HL-60/S4 treated with phorbol 12-myristate 13-acetate at 8.2 ng/mL for 4 days and 3 days (cell line): ENCODE results near the gene RAPGEF2.
"Not testable (repeated sequence)": the region's sequence is repeated elsewhere in the genome, so short reads cannot be mapped to it uniquely, and the experiment has no call there.

Source experiments
- in situ Hi-C: fragments of 300-500 bp; cut with MboI; formaldehyde crosslinking; loops from 2 replicates; pipeline ENCODE4 v1.15.0; 2022; ENCODE audit warnings: low sequenced_read_pairs

RAPGEF2 gene

GRCh38 chr4:159158083-159158617, 55.3 kb downstream of the RAPGEF2 start:
- in situ Hi-C loops: no loop called here

GRCh38 chr4:159158985-159159384, 56.1 kb downstream of the RAPGEF2 start:
- in situ Hi-C loops: no loop called here

- in situ Hi-C loops: no loop called here
Observed at GRCh38 chr4:159159611-159160010, 56.7 kb downstream of the RAPGEF2 start.

- in situ Hi-C loops: no loop called here
Observed at GRCh38 chr4:159160242-159160641, 57.4 kb downstream of the RAPGEF2 start.

GRCh38 chr4:159161436-159161835, 58.6 kb downstream of the RAPGEF2 start:
- in situ Hi-C loops: not testable (repeated sequence)

GRCh38 chr4:159162576-159162975, 59.7 kb downstream of the RAPGEF2 start:
- in situ Hi-C loops: no loop called here

- in situ Hi-C loops: no loop called here
Observed at GRCh38 chr4:159163521-159163920, 60.6 kb downstream of the RAPGEF2 start.

- in situ Hi-C loops: loop anchor here (10.0 kb wide), 1 partner anchor 315 kb away; no protein-coding TSS in a partner anchor
Observed at GRCh38 chr4:159169404-159170302, 66.8 kb downstream of the RAPGEF2 start.

GRCh38 chr4:159171287-159171686, 68.4 kb downstream of the RAPGEF2 start:
- in situ Hi-C loops: loop anchor here (10.0 kb wide), 1 partner anchor 316 kb away; no protein-coding TSS in a partner anchor

GRCh38 chr4:159173886-159174285, 71.0 kb downstream of the RAPGEF2 start:
- in situ Hi-C loops: loop anchor here (10.0 kb wide), 1 partner anchor 319 kb away; no protein-coding TSS in a partner anchor

- in situ Hi-C loops: loop anchor here (10.0 to 25.0 kb wide), 2 partner anchors 320 to 462 kb away; partner anchors contain the start of gene PPID
Observed at GRCh38 chr4:159174645-159175084, 71.8 kb downstream of the RAPGEF2 start.

GRCh38 chr4:159175085-159175988, 72.5 kb downstream of the RAPGEF2 start:
- in situ Hi-C loops: loop anchor here (10.0 to 25.0 kb wide), 2 partner anchors 321 to 463 kb away; partner anchors contain the start of gene PPID

GRCh38 chr4:159175989-159176375, 73.1 kb downstream of the RAPGEF2 start:
- in situ Hi-C loops: loop anchor here (10.0 to 25.0 kb wide), 2 partner anchors 321 to 464 kb away; partner anchors contain the start of gene PPID

- in situ Hi-C loops: loop anchor here (10.0 to 25.0 kb wide), 2 partner anchors 323 to 465 kb away; partner anchors contain the start of gene PPID
Observed at GRCh38 chr4:159177265-159178150, 74.6 kb downstream of the RAPGEF2 start.

- in situ Hi-C loops: loop anchor here (10.0 to 25.0 kb wide), 2 partner anchors 323 to 466 kb away; partner anchors contain the start of gene PPID
Observed at GRCh38 chr4:159178151-159178546, 75.3 kb downstream of the RAPGEF2 start.

GRCh38 chr4:159178979-159179969, 76.4 kb downstream of the RAPGEF2 start:
- in situ Hi-C loops: loop anchor here (10.0 to 25.0 kb wide), 2 partner anchors 324 to 467 kb away; partner anchors contain the start of gene PPID

- in situ Hi-C loops: loop anchor here (25.0 kb wide), 1 partner anchor 472 kb away; the partner anchor contains the start of gene PPID
Observed at GRCh38 chr4:159183885-159184605, 81.2 kb downstream of the RAPGEF2 start.
